C4-2B (cell line): ENCODE measurements around the gene PIAS1.

Experiments
- CTCF ChIP-seq: fragments of 450-650 bp; conservative IDR thresholded peaks from 2 replicates; pipeline ENCODE4 v1.5.1; 2017; ENCODE audit warnings: mild to moderate bottlenecking
- ZFX ChIP-seq: fragments of 450-650 bp; IDR thresholded peaks from 2 replicates; pipeline ENCODE4 v1.6.1; 2017

GRCh38 chr15:68017201-68017600 lies 36.9 kb upstream of the PIAS1 start:
- TF ChIP-seq CTCF = no peak
- no peak for TF ChIP-seq ZFX
